OCI-LY3 (cell line): ENCODE results near the gene SORBS1.

ENCODE experiments used
- H2AFZ ChIP-seq: fragments of 200-600, 300-600 bp; shearing (Covaris generic); 2 replicates; pipeline ENCODE4 v1.6.0; 2014; ENCODE audit warnings: antibody characterized with exemption, low read depth, low read length
- H3K27ac ChIP-seq: fragments of 200-600, 300-600 bp; sonication (generic); 2 replicates; pipeline ENCODE4 v1.5.1; 2014; ENCODE audit warnings: mild to moderate bottlenecking, low read length, moderate library complexity, mixed read lengths
- H3K27me3 ChIP-seq: fragments of 200-600, 300-600 bp; sonication (generic); 2 replicates; pipeline ENCODE4 v1.6.1; 2014; ENCODE audit warnings: low read depth, low read length, mixed read lengths
- H3K36me3 ChIP-seq: fragments of 200-600, 300-600 bp; sonication (generic); replicated peaks from 2 replicates; pipeline ENCODE3; 2014; ENCODE audit warnings: low read depth, low read length, mixed read lengths
- H3K4me1 ChIP-seq: fragments of 300-600, 200-600 bp; sonication (generic); 2 replicates; pipeline ENCODE4 v1.6.1; 2014; ENCODE audit warnings: low read length, mixed read lengths
- H3K4me2 ChIP-seq: fragments of 200-600, 300-600 bp; sonication (generic); 2 replicates; pipeline ENCODE4 v1.6.1; 2014; ENCODE audit warnings: low read length, mixed read lengths
- H3K4me3 ChIP-seq: fragments of 300-600, 200-600 bp; sonication (generic); 2 replicates; pipeline ENCODE4 v1.5.1; 2014; ENCODE audit warnings: antibody characterized with exemption, mild to moderate bottlenecking, low read length, moderate library complexity
- H3K79me2 ChIP-seq: fragments of 300-600, 200-600 bp; shearing (Covaris generic); 2 replicates; pipeline ENCODE4 v1.6.1; 2014; ENCODE audit warnings: mild to moderate bottlenecking, low read length, mixed read lengths
- H3K9ac ChIP-seq: fragments of 300-600, 200-600 bp; shearing (Covaris generic); 2 replicates; pipeline ENCODE4 v1.6.0; 2014; ENCODE audit warnings: mild to moderate bottlenecking, low read length, moderate library complexity
- H3K9me3 ChIP-seq: fragments of 200-600, 300-600 bp; shearing (Covaris generic); 2 replicates; pipeline ENCODE4 v1.6.1; 2014; ENCODE audit warnings: low read length, mixed read lengths; ENCODE audit not compliant: insufficient read depth
- H4K20me1 ChIP-seq: fragments of 200-600, 300-600 bp; sonication (generic); 2 replicates; pipeline ENCODE4 v1.6.1; 2016; ENCODE audit warnings: low read length, mixed read lengths; ENCODE audit not compliant: insufficient read depth
- CTCF ChIP-seq: fragments of 200-600, 300-600 bp; sonication (generic); IDR thresholded peaks from 2 replicates; pipeline ENCODE4 v1.5.1; 2014; ENCODE audit warnings: antibody characterized with exemption, low read length, low read depth
- EZH2phosphoT487 ChIP-seq: fragments of 200-600 bp; shearing (Covaris generic); IDR thresholded peaks from 2 replicates; pipeline ENCODE4 v1.6.1; 2018; ENCODE audit warnings: antibody characterized with exemption, mixed run types, low read depth

The SORBS1 gene

GRCh38 chr10:95457319-95457886, 103.8 kb downstream of the SORBS1 start:
- Histone ChIP-seq H3K36me3 (no peaks in the 10 kb centered on the region), H3K27me3 (peaks cover 18% of the 10 kb centered on the region; the same call in 1 of the 2 replicates), H3K4me1 (no peaks in the 10 kb centered on the region), H3K9ac (no peak overlapping the region), H2AFZ (no peak overlapping the region), H3K4me3 (no peak overlapping the region), H4K20me1 (no peaks in the 10 kb centered on the region), H3K79me2 (no peaks in the 10 kb centered on the region), H3K4me2 (no peak overlapping the region), H3K9me3 (no peaks in the 10 kb centered on the region), H3K27ac (no peak overlapping the region)
- TF ChIP-seq CTCF (no peak), EZH2phosphoT487 (no peak)

DNA sequence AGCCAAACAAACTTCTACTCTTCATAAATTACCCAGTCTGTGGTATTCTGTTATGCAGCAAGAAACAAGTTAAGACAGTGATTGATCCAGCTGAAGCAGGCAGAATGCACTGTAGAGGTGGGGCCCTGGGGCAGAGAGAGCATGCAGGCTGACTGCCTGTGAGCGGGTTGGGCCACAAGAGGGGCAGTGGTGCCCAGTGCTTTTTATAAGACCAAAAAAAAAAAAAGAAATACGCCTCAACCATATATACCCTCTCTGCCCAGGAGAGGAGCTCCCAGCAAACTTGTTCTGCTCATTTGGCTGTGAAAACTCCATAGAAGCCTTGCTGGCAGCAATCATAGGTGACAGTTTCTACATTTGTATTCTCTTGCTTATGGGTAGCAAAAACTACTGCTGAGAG, 104.7 kb downstream of the SORBS1 start:
- no peaks in the 10 kb centered on the region for H3K36me3 ChIP-seq
- no peak overlapping the region for H3K9ac ChIP-seq
- no peaks in the 10 kb centered on the region for H4K20me1 ChIP-seq
- TF ChIP-seq EZH2phosphoT487 = no peak
- no peak for TF ChIP-seq CTCF
- H3K9me3 ChIP-seq = no peaks in the 10 kb centered on the region
- H3K27ac ChIP-seq = no peak overlapping the region
- H3K4me3 ChIP-seq = no peak overlapping the region
- peaks cover 18% of the 10 kb centered on the region; the same call in 1 of the 2 replicates for H3K27me3 ChIP-seq
- no peak overlapping the region for H2AFZ ChIP-seq
- no peaks in the 10 kb centered on the region for H3K79me2 ChIP-seq
- H3K4me2 ChIP-seq = no peak overlapping the region
- H3K4me1 ChIP-seq = no peaks in the 10 kb centered on the region

- Histone ChIP-seq H3K4me2 (no peak overlapping the region), H2AFZ (no peak overlapping the region), H3K27me3 (peaks cover 18% of the 10 kb centered on the region; the same call in 1 of the 2 replicates), H3K79me2 (no peaks in the 10 kb centered on the region), H3K4me3 (no peak overlapping the region), H3K9ac (no peak overlapping the region), H3K9me3 (no peaks in the 10 kb centered on the region), H4K20me1 (no peaks in the 10 kb centered on the region), H3K4me1 (no peaks in the 10 kb centered on the region), H3K27ac (no peak overlapping the region), H3K36me3 (no peaks in the 10 kb centered on the region)
- TF ChIP-seq CTCF (no peak), EZH2phosphoT487 (no peak)
These were observed 106.2 kb downstream of the SORBS1 start for GRCh38 chr10:95454940-95455339.

DNA sequence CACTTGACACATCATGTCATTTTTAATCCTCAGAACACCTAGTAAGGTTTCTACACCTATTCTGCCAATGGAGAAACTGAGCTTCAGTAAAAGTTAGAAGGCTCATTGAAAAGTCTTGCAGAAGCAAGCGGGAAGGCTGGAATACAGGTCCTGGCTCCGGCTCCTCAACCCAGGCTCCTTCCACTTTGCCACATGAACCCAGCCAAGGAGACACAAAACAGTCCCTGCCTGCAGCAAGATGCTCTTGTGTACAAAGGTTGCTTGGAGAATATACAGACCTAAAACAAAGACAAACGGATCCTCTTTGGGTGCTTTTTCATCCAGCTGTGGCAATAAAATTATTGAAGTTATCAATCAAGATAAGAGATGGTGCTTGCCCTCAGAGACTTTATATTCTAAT, 106.8 kb downstream of the SORBS1 start:
- H3K27me3 ChIP-seq = peaks cover 18% of the 10 kb centered on the region; the same call in 1 of the 2 replicates
- no peak overlapping the region for H3K27ac ChIP-seq
- no peaks in the 10 kb centered on the region for H3K79me2 ChIP-seq
- H3K4me3 ChIP-seq = no peak overlapping the region
- H3K36me3 ChIP-seq = no peaks in the 10 kb centered on the region
- H4K20me1 ChIP-seq = no peaks in the 10 kb centered on the region
- no peak overlapping the region for H3K9ac ChIP-seq
- no peaks in the 10 kb centered on the region for H3K4me1 ChIP-seq
- H3K9me3 ChIP-seq = no peaks in the 10 kb centered on the region
- H3K4me2 ChIP-seq = no peak overlapping the region
- H2AFZ ChIP-seq = no peak overlapping the region
- TF ChIP-seq EZH2phosphoT487 (no peak), CTCF (no peak)
